Measurements from ENCODE around the gene SHLD1.

The SHLD1 gene

DNA sequence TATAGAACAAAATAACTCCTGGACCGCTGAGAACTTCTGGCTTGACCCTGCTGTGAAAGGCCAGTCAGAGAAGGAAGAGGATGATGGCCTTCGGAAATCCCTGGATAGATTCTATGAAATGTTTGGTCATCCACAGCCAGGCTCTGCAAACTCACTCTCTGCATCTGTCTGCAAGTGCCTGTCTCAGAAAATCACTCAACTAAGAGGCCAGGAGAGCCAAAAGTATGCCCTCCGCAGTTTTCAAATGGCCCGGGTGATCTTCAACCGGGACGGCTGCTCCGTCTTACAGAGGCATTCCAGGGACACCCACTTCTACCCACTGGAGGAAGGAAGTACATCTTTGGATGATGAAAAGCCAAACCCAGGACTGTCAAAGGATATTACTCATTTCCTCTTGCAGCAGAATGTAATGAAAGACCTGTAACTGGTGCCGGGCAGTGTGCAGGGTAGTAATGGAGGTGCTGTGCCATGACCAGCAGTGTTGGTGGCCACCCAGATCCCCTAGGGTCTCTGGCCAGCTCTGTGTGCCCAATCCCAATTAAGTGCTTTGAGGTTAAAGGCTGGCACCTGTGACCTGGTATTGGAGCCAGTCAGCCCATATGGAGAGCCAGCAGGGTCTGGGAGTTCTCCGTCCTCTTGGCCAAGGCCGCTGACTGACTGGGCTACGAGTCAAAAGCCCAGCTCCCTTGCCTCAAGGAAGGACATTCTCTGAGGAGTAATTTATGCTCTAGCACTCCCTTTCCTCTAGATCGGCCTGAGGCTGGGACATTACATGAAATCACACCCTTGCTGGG lies 113.0 kb downstream of the SHLD1 start:
- H3K9ac ChIP-seq (ENCODE audit: insufficient read length, low read depth): no peak overlapping the region

DNA sequence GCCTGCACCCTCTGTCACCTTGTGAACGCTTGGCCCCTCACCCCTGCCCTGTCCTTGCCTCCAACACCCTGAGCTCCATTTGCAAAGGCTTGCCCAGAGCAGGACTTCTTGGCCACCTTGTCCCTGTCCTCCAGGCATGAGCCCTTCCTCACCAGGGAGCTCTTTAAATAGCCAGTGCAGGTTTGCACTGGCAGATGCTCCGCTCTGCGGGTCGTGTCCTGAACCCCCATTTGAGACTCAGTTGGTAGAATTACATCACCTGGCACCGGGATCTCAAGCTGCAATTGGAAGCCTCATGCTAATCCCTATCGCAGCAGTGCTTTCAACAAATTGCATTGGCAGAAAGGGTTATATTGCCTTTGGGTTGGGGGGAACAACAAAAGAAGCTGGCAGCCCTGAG lies 114.2 kb downstream of the SHLD1 start:
- Histone ChIP-seq H3K9ac (ENCODE audit: insufficient read length, low read depth) (no peak overlapping the region), H3K4me1 (ENCODE audit: insufficient read depth, insufficient read length) (no peaks in the 10 kb centered on the region), H3K36me3 (ENCODE audit: insufficient read depth, insufficient read length, low read length) (no peaks in the 10 kb centered on the region), H3K4me3 (ENCODE audit: insufficient read length, low read depth) (no peak overlapping the region), H3K27me3 (ENCODE audit: insufficient read depth, insufficient read length) (no peaks in the 10 kb centered on the region), H3K9me3 (ENCODE audit: insufficient read depth, low read length) (no peaks in the 10 kb centered on the region; the same call in 1 of the 2 replicates)
- no peak for DNase-seq (ENCODE audit: low read depth, low spot score)
- TF ChIP-seq SUZ12 (IDR thresholded peaks at IDR 0.05; ENCODE audit: extremely low read depth, insufficient read depth, insufficient read length): no peak
- TF ChIP-seq ZNF274 (IDR thresholded peaks at IDR 0.05; ENCODE audit: low read depth, low read length): no peak
- TF ChIP-seq YY1 (IDR thresholded peaks at IDR 0.05; ENCODE audit: insufficient read depth, insufficient read length): no peak

More for the DNA sequence above, 113.0 kb downstream of the SHLD1 start:
- H3K4me3 ChIP-seq (ENCODE audit: insufficient read length, low read depth): no peak overlapping the region
- TF ChIP-seq ZNF274 (IDR thresholded peaks at IDR 0.05; ENCODE audit: low read depth, low read length): no peak
- no peak for TF ChIP-seq YY1 (IDR thresholded peaks at IDR 0.05; ENCODE audit: insufficient read depth, insufficient read length)
- TF ChIP-seq SUZ12 (IDR thresholded peaks at IDR 0.05; ENCODE audit: extremely low read depth, insufficient read depth, insufficient read length): no peak
- H3K27me3 ChIP-seq (ENCODE audit: insufficient read depth, insufficient read length): no peaks in the 10 kb centered on the region
- no peaks in the 10 kb centered on the region for H3K36me3 ChIP-seq (ENCODE audit: insufficient read depth, insufficient read length, low read length)
- H3K9me3 ChIP-seq (ENCODE audit: insufficient read depth, low read length): no peaks in the 10 kb centered on the region
- H3K4me1 ChIP-seq (ENCODE audit: insufficient read depth, insufficient read length): no peaks in the 10 kb centered on the region
- DNase-seq (ENCODE audit: low read depth, low spot score): no peak

DNA sequence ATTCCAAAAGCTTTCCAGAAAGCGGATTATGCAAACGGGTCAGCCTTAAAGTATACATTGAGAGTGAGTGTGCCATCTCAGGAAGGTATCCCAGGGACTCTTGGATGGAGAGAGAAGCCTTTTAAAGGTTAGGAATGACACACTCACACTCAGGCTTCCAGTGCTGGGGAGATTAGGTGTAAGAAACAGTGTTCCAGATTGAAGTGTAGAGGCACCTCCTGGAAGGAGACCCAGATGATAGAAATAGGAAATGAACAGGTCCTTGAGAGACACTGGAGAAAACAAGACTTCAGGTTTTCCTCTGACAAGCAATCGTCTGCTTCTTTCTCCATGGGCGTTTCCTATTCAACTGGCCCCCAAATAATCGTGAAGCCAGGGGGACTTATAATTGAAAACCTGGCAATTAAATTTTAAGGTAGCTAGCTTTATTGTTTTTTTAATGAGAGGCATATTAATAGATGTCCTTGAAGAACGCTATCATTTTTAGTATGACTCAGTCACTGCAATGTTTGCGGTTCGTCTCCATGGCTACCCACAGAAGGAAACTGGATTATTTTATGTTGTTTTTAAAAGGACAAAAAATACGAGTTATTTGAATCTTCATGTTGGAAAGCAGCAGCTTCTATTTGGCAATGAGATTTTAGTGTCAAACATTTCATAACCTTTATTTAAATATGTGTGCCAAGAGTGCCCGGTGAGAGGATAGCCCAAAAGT lies 114.8 kb downstream of the SHLD1 start:
- Histone ChIP-seq H3K9ac (ENCODE audit: insufficient read length, low read depth) (no peak overlapping the region), H3K27me3 (ENCODE audit: insufficient read depth, insufficient read length) (no peaks in the 10 kb centered on the region), H3K4me1 (ENCODE audit: insufficient read depth, insufficient read length) (no peaks in the 10 kb centered on the region), H3K4me3 (ENCODE audit: insufficient read length, low read depth) (no peak overlapping the region), H3K9me3 (ENCODE audit: insufficient read depth, low read length) (no peaks in the 10 kb centered on the region; the same call in 1 of the 2 replicates), H3K36me3 (ENCODE audit: insufficient read depth, insufficient read length, low read length) (no peaks in the 10 kb centered on the region)
- DNase-seq (ENCODE audit: low read depth, low spot score): no peak
- no peak for TF ChIP-seq ZNF274 (IDR thresholded peaks at IDR 0.05; ENCODE audit: low read depth, low read length)
- no peak for TF ChIP-seq YY1 (IDR thresholded peaks at IDR 0.05; ENCODE audit: insufficient read depth, insufficient read length)
- TF ChIP-seq SUZ12 (IDR thresholded peaks at IDR 0.05; ENCODE audit: extremely low read depth, insufficient read depth, insufficient read length): no peak

DNA sequence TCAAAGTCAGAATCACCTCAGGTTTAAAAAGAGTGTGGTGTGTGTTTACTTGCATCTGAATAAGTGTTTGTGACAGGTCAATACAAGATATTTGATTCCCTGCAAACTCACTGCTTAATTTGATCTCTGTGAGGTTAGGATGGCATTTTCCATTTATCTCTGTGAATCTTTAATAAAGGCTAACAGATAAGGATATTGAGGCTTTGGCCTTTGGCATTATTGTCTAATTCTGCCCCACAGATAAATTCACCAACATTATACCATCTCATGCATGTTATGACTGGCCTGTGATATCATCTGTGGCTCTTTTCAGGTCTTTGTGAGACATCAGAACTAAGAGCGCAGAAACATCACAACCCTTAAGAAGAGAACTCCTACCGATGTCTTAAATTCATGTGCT lies 115.4 kb downstream of the SHLD1 start:
- H3K9ac ChIP-seq (ENCODE audit: insufficient read length, low read depth): no peak overlapping the region
- H3K9me3 ChIP-seq (ENCODE audit: insufficient read depth, low read length): no peaks in the 10 kb centered on the region; the same call in 1 of the 2 replicates
- DNase-seq (ENCODE audit: low read depth, low spot score): no peak
- TF ChIP-seq SUZ12 (IDR thresholded peaks at IDR 0.05; ENCODE audit: extremely low read depth, insufficient read depth, insufficient read length) (no peak), ZNF274 (IDR thresholded peaks at IDR 0.05; ENCODE audit: low read depth, low read length) (no peak), YY1 (IDR thresholded peaks at IDR 0.05; ENCODE audit: insufficient read depth, insufficient read length) (no peak)
- no peaks in the 10 kb centered on the region for H3K27me3 ChIP-seq (ENCODE audit: insufficient read depth, insufficient read length)
- no peak overlapping the region for H3K4me3 ChIP-seq (ENCODE audit: insufficient read length, low read depth)
- no peaks in the 10 kb centered on the region for H3K36me3 ChIP-seq (ENCODE audit: insufficient read depth, insufficient read length, low read length)
- no peaks in the 10 kb centered on the region for H3K4me1 ChIP-seq (ENCODE audit: insufficient read depth, insufficient read length)

DNA sequence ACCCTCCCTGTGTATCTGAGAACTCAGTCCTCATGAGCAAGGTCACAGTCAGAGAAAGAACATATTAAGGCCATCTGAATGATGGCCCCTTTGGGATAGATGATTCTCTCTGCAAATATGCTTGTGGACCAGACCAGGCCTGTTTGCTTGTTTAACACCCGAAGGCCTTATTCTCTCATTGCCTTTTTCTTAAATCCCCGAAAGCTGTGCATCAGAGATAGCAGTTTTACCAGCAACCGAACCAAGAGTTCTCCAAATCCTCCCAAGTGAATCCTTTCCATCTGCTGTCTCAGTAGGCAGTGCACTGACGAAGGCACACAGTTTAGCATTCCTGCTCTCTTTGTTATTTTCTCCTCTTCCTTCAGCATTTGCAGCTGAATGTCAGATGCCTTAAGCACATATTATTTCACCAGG lies 120.4 kb downstream of the SHLD1 start:
- Histone ChIP-seq H3K4me3 (ENCODE audit: insufficient read length, low read depth) (no peak overlapping the region), H3K9me3 (ENCODE audit: insufficient read depth, low read length) (no peaks in the 10 kb centered on the region; the same call in 1 of the 2 replicates), H3K9ac (ENCODE audit: insufficient read length, low read depth) (no peak overlapping the region), H3K36me3 (ENCODE audit: insufficient read depth, insufficient read length, low read length) (no peaks in the 10 kb centered on the region), H3K4me1 (ENCODE audit: insufficient read depth, insufficient read length) (no peaks in the 10 kb centered on the region), H3K27me3 (ENCODE audit: insufficient read depth, insufficient read length) (no peaks in the 10 kb centered on the region)
- DNase-seq (ENCODE audit: low read depth, low spot score): no peak
- TF ChIP-seq YY1 (IDR thresholded peaks at IDR 0.05; ENCODE audit: insufficient read depth, insufficient read length): no peak
- TF ChIP-seq ZNF274 (IDR thresholded peaks at IDR 0.05; ENCODE audit: low read depth, low read length): no peak
- TF ChIP-seq SUZ12 (IDR thresholded peaks at IDR 0.05; ENCODE audit: extremely low read depth, insufficient read depth, insufficient read length): no peak

GRCh38 chr20:5871459-5872410 lies 121.5 kb downstream of the SHLD1 start:
- TF ChIP-seq SUZ12 (IDR thresholded peaks at IDR 0.05; ENCODE audit: extremely low read depth, insufficient read depth, insufficient read length) (no peak), ZNF274 (IDR thresholded peaks at IDR 0.05; ENCODE audit: low read depth, low read length) (no peak), YY1 (IDR thresholded peaks at IDR 0.05; ENCODE audit: insufficient read depth, insufficient read length) (no peak)
- Histone ChIP-seq H3K9ac (ENCODE audit: insufficient read length, low read depth) (no peak overlapping the region), H3K4me3 (ENCODE audit: insufficient read length, low read depth) (no peak overlapping the region), H3K36me3 (ENCODE audit: insufficient read depth, insufficient read length, low read length) (no peaks in the 10 kb centered on the region), H3K4me1 (ENCODE audit: insufficient read depth, insufficient read length) (no peaks in the 10 kb centered on the region), H3K27me3 (ENCODE audit: insufficient read depth, insufficient read length) (no peaks in the 10 kb centered on the region), H3K9me3 (ENCODE audit: insufficient read depth, low read length) (no peaks in the 10 kb centered on the region; the same call in 1 of the 2 replicates)
- no peak for DNase-seq (ENCODE audit: low read depth, low spot score)
